Suprapubic skin (tissue), 4 donors: ENCODE measurements around the gene SH3BP4.

Experiments
- EP300 ChIP-seq: sonication (generic); formaldehyde crosslinking; IDR thresholded peaks from one replicate; pipeline ENCODE4 v1.6.1; 2017; ENCODE audit warnings: antibody characterized with exemption
- POLR2A ChIP-seq, 2 donors: fragments of 450-650 bp; IDR thresholded peaks; one replicate each; pipeline ENCODE4 v1.6.1; 2017; ENCODE audit warnings: antibody characterized with exemption in 2 of 2, mild to moderate bottlenecking in 2 of 2, moderate library complexity in 2 of 2
- POLR2AphosphoS5 ChIP-seq, 3 donors: sonication (generic); formaldehyde crosslinking; IDR thresholded peaks; one replicate each; pipeline ENCODE4 v1.6.1; 2017; ENCODE audit warnings: antibody characterized with exemption in 3 of 3
- TF ChIP-seq, protein P1 (sequence below), 2 donors: fragments of 200-600 bp in 1 of 2; fragments of 450-650 bp in 1 of 2; sonication (generic) in 1 of 2; IDR thresholded peaks; one replicate each; pipeline ENCODE4 v1.5.1; 2016 to 2019; ENCODE audit warnings: antibody characterized with exemption in 2 of 2, mild to moderate bottlenecking in 1 of 2, moderate library complexity in 1 of 2

DNA sequence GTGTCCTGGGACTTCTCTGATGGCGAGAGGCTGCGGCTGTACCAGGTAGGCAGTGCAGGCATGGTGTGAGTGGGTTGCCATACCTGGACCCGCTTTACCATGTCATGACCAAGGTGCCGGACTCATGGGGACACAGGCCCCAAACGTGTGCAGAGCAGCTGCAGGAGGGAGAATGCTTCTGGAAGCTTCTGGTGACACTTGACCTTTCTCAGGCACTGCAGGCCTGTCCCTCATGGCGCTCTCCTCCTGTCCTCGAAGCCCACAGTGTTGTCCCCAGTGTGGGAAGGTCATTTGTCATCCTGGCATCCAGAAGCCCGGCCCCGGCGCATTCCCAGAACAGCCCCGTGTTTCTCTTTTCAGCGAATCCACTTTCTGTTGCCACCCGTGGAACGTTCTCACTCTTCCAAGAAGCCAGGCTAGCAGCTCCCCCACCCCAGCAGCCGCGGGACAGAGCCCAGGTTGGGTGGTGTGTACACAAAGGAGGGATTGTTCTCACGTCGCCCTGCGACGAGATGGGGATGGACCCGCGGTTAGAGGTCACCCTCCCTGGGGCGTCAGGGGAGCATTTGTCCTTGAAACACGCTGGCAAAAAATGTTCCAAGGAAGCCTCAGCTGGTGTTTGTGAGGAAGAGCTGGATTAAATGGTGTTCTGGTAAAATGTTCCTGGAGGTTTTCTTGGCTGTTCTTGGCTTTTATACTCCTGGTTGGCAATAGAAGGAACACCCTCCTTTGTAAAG is 43.7 kb downstream of the SH3BP4 start:
- TF ChIP-seq, protein P1, sequence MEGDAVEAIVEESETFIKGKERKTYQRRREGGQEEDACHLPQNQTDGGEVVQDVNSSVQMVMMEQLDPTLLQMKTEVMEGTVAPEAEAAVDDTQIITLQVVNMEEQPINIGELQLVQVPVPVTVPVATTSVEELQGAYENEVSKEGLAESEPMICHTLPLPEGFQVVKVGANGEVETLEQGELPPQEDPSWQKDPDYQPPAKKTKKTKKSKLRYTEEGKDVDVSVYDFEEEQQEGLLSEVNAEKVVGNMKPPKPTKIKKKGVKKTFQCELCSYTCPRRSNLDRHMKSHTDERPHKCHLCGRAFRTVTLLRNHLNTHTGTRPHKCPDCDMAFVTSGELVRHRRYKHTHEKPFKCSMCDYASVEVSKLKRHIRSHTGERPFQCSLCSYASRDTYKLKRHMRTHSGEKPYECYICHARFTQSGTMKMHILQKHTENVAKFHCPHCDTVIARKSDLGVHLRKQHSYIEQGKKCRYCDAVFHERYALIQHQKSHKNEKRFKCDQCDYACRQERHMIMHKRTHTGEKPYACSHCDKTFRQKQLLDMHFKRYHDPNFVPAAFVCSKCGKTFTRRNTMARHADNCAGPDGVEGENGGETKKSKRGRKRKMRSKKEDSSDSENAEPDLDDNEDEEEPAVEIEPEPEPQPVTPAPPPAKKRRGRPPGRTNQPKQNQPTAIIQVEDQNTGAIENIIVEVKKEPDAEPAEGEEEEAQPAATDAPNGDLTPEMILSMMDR (IDR thresholded peaks at IDR 0.05), result no peak
- TF ChIP-seq POLR2AphosphoS5 (IDR thresholded peaks at IDR 0.05), result no peak
- TF ChIP-seq POLR2A (IDR thresholded peaks at IDR 0.05), result no peak
- no peak for TF ChIP-seq EP300
